HEK293 (cell line): ENCODE data around the gene BCAS3.

Experiments used
- CTCF ChIA-PET: fragments of 350-600 bp; formaldehyde crosslinking; extraction: SDS; loops from one replicate; lab custom pipeline; 2021; ENCODE audit warnings: antibody characterized with exemption; lab: Yijun Ruan, JAX
- POLR2A ChIA-PET: fragments of 300-600 bp; formaldehyde crosslinking; extraction: SDS; loops from one replicate; lab custom pipeline; 2020; ENCODE audit warnings: antibody characterized with exemption, inconsistent platforms; lab: Yijun Ruan, JAX
- H3K27ac ChIP-seq: fragments of 200-500 bp; sonication (Bioruptor generic); 2 replicates; pipeline ENCODE4 v1.5.1; 2014; ENCODE audit warnings: low read depth, low read length, control low read depth, inconsistent platforms; ENCODE audit errors: extremely low read depth
- H3K36me3 ChIP-seq, 2 experiments: fragments of 200-500 bp in 1 of 2; sonication (Bioruptor generic) in 1 of 2; 1 replicate in 1 of 2; 2 replicates in 1 of 2; pipeline ENCODE4 v1.5.1; 2014 to 2017; ENCODE audit warnings: inconsistent platforms in 2 of 2, low read length in 2 of 2; ENCODE audit not compliant: control insufficient read depth in 2 of 2, insufficient read depth in 1 of 2
- H3K4me1 ChIP-seq: fragments of 200-500 bp; sonication (Bioruptor generic); 2 replicates; pipeline ENCODE4 v1.5.1; 2014; ENCODE audit warnings: mild to moderate bottlenecking, low read length, inconsistent platforms; ENCODE audit not compliant: control insufficient read depth, insufficient read depth
- H3K4me3 ChIP-seq: 2 replicates; pipeline ENCODE4 v1.5.1; 2011; ENCODE audit warnings: low read depth, mild to moderate bottlenecking, control low read depth, low read length, moderate library complexity
- H3K9me3 ChIP-seq: fragments of 200-500 bp; sonication (Bioruptor generic); 2 replicates; pipeline ENCODE4 v1.5.1; 2014; ENCODE audit warnings: low read depth, low read length, inconsistent platforms; ENCODE audit not compliant: control insufficient read depth, insufficient read depth
- IKZF3 ChIP-seq: fragments of 450-650 bp; IDR thresholded peaks from 2 replicates; pipeline ENCODE4 v1.5.0; 2018; ENCODE audit warnings: missing biosample characterization, mild to moderate bottlenecking, missing genetic modification characterization, moderate library complexity
- KLF16 ChIP-seq: fragments of 450-650 bp; formaldehyde crosslinking; IDR thresholded peaks from 2 replicates; pipeline ENCODE4 v1.5.1; 2017; ENCODE audit warnings: missing biosample characterization, missing genetic modification characterization
- MYNN ChIP-seq: fragments of 450-650 bp; formaldehyde crosslinking; IDR thresholded peaks from 2 replicates; pipeline ENCODE4 v1.5.1; 2016; ENCODE audit warnings: missing biosample characterization, missing genetic modification characterization, borderline replicate concordance
- TSHZ1 ChIP-seq: fragments of 450-650 bp; formaldehyde crosslinking; IDR thresholded peaks from 2 replicates; pipeline ENCODE4 v1.5.1; 2016; ENCODE audit warnings: missing biosample characterization, missing genetic modification characterization, borderline replicate concordance
- ZBTB48 ChIP-seq: fragments of 450-650 bp; formaldehyde crosslinking; IDR thresholded peaks from 2 replicates; pipeline ENCODE4 v1.5.1; 2016; ENCODE audit warnings: missing biosample characterization, missing genetic modification characterization
- ZBTB8A ChIP-seq: fragments of 450-650 bp; formaldehyde crosslinking; IDR thresholded peaks from 2 replicates; pipeline ENCODE4 v1.5.1; 2016; ENCODE audit warnings: missing biosample characterization, missing genetic modification characterization
- ZFP41 ChIP-seq: fragments of 450-650 bp; formaldehyde crosslinking; IDR thresholded peaks from 2 replicates; pipeline ENCODE4 v1.5.1; 2016; ENCODE audit warnings: missing biosample characterization, missing genetic modification characterization, borderline replicate concordance
- ZFP69B ChIP-seq: fragments of 450-650 bp; formaldehyde crosslinking; IDR thresholded peaks from 2 replicates; pipeline ENCODE4 v1.5.1; 2016; ENCODE audit warnings: missing biosample characterization, missing genetic modification characterization
- ZNF121 ChIP-seq: fragments of 450-650 bp; formaldehyde crosslinking; IDR thresholded peaks from 2 replicates; pipeline ENCODE4 v1.5.1; 2016; ENCODE audit warnings: missing biosample characterization, missing genetic modification characterization
- ZNF175 ChIP-seq: fragments of 450-650 bp; formaldehyde crosslinking; IDR thresholded peaks from 2 replicates; pipeline ENCODE4 v1.5.1; 2016; ENCODE audit warnings: missing biosample characterization, missing genetic modification characterization
- ZNF423 ChIP-seq: fragments of 450-650 bp; formaldehyde crosslinking; IDR thresholded peaks from 2 replicates; pipeline ENCODE4 v1.5.1; 2016; ENCODE audit warnings: missing biosample characterization, missing genetic modification characterization
- ZNF544 ChIP-seq: fragments of 450-650 bp; formaldehyde crosslinking; IDR thresholded peaks from 2 replicates; pipeline ENCODE4 v1.5.0; 2017; ENCODE audit warnings: missing biosample characterization, missing genetic modification characterization
- ZNF623 ChIP-seq: fragments of 450-650 bp; formaldehyde crosslinking; IDR thresholded peaks from 2 replicates; pipeline ENCODE4 v1.5.1; 2016; ENCODE audit warnings: missing biosample characterization, missing genetic modification characterization
- ZSCAN16 ChIP-seq: fragments of 450-650 bp; formaldehyde crosslinking; IDR thresholded peaks from 2 replicates; pipeline ENCODE4 v1.5.1; 2016; ENCODE audit warnings: missing biosample characterization, missing genetic modification characterization
- TF ChIP-seq, protein P1 (sequence below): fragments of 450-650 bp; formaldehyde crosslinking; IDR thresholded peaks from 2 replicates; pipeline ENCODE4 v1.5.1; 2017; ENCODE audit warnings: missing biosample characterization, missing genetic modification characterization
- TF ChIP-seq, protein P2 (sequence below): fragments of 450-650 bp; formaldehyde crosslinking; IDR thresholded peaks from 2 replicates; pipeline ENCODE4 v1.5.1; 2016; ENCODE audit warnings: missing biosample characterization, missing genetic modification characterization, low read depth

BCAS3 gene

DNA sequence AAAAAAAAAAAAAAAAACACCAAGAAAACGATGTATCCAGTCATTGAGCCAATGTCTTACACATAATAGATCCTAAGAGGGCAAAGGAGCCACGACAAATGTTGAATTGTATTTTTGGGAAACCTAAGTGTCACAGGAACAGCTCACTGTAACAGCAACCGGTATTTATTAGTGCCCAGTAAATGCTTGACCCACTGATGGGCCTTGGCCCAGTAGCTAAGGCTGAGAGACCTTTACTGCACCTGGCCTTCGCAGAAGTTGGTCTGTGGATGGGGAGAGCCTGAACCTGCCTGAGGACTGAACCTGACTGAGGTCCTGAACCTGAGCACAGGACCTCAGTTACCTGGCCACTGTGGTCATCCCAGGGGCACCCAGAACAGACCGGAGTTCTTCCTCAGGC, 657.0 kb downstream of the BCAS3 start (continued):
- TF ChIP-seq IKZF3 (tag by site-specific recombination): no peak
- TF ChIP-seq, protein P1, sequence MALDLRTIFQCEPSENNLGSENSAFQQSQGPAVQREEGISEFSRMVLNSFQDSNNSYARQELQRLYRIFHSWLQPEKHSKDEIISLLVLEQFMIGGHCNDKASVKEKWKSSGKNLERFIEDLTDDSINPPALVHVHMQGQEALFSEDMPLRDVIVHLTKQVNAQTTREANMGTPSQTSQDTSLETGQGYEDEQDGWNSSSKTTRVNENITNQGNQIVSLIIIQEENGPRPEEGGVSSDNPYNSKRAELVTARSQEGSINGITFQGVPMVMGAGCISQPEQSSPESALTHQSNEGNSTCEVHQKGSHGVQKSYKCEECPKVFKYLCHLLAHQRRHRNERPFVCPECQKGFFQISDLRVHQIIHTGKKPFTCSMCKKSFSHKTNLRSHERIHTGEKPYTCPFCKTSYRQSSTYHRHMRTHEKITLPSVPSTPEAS (tag by site-specific recombination): no peak
- no peak for TF ChIP-seq ZNF175
- no peak for TF ChIP-seq ZNF544 (tag by site-specific recombination)
- no peak for TF ChIP-seq ZSCAN16 (tag by site-specific recombination)
- no peak for TF ChIP-seq ZFP69B
- no peak for TF ChIP-seq ZFP41 (tag by site-specific recombination)
- TF ChIP-seq TSHZ1 (tag by site-specific recombination): no peak
- no peak for TF ChIP-seq KLF16 (tag by site-specific recombination)
- TF ChIP-seq ZNF623 (tag by site-specific recombination): no peak
- TF ChIP-seq, all 188 proteins: peak for 0

- Histone ChIP-seq H3K36me3 (no peaks in the 10 kb centered on the region), H3K4me1 (peaks cover 33% of the 10 kb centered on the region), H3K27ac (peak overlapping the region; percentile 66; the same call in 1 of the 2 replicates), H3K4me3 (no peak overlapping the region), H3K9me3 (no peaks in the 10 kb centered on the region)
- TF ChIP-seq, protein P2, sequence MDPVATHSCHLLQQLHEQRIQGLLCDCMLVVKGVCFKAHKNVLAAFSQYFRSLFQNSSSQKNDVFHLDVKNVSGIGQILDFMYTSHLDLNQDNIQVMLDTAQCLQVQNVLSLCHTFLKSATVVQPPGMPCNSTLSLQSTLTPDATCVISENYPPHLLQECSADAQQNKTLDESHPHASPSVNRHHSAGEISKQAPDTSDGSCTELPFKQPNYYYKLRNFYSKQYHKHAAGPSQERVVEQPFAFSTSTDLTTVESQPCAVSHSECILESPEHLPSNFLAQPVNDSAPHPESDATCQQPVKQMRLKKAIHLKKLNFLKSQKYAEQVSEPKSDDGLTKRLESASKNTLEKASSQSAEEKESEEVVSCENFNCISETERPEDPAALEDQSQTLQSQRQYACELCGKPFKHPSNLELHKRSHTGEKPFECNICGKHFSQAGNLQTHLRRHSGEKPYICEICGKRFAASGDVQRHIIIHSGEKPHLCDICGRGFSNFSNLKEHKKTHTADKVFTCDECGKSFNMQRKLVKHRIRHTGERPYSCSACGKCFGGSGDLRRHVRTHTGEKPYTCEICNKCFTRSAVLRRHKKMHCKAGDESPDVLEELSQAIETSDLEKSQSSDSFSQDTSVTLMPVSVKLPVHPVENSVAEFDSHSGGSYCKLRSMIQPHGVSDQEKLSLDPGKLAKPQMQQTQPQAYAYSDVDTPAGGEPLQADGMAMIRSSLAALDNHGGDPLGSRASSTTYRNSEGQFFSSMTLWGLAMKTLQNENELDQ: peak; percentile 77; the same call in 1 of the 2 replicates
- no peak for TF ChIP-seq MYNN
- no peak for TF ChIP-seq ZNF423
- TF ChIP-seq ZNF121 (tag by site-specific recombination): peak; percentile 89
- TF ChIP-seq ZBTB48 (tag by site-specific recombination): peak; percentile 71; the same call in 1 of the 2 replicates
- TF ChIP-seq ZBTB8A: peak; percentile 40; the same call in 1 of the 2 replicates
- ChIA-PET POLR2A (interaction anchor here (0.8 to 1.2 kb wide), 2 partner anchors 14 to 21 kb away, joined by 4 read pairs; no protein-coding TSS in a partner anchor), CTCF (interaction anchor here (0.6 to 1.2 kb wide), 5 partner anchors 9 to 615 kb away, joined by 3 to 5 read pairs (median 3); no protein-coding TSS in a partner anchor)
Measured at GRCh38 chr17:61335105-61335844, 657.6 kb downstream of the BCAS3 start.
